GM18498 (cell line): ENCODE results near the gene RUBCNL.

ENCODE experiments used
- ATAC-seq: cut with Tn5 transposase; IDR thresholded peaks from one replicate; pipeline ENCODE4 v1.9.1; 2021; ENCODE audit warnings: mild to moderate bottlenecking, moderate library complexity; ENCODE audit not compliant: unreplicated experiment

The RUBCNL gene

DNA sequence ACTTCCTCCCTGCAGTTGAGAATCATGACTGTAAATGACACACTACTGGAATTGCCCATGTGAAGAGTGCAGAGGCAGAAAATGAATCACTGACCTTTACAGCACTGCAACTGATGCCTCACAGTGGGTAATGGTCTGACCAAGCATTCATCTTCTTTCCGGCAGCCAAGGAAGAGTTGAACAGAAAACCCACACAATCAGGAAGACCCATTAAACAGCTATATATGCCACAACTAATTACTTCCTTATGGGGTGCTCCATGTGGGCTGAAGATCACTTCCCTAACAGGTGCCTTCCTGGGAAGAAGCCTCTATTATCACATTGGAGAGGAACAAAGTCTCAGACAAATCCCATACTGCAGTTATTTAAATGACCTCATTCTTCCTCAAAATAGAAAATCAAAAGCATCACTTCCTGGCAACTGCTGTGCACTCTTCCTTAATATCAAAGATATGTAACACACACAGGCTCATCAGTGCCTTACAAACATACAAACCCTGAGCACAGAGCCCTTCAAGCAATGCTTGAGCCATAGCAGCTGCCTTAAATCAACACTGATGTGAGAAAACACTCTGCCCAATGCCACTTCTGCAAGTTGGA, 45.8 kb downstream of the RUBCNL start:
- ATAC-seq = peak; percentile 52

DNA sequence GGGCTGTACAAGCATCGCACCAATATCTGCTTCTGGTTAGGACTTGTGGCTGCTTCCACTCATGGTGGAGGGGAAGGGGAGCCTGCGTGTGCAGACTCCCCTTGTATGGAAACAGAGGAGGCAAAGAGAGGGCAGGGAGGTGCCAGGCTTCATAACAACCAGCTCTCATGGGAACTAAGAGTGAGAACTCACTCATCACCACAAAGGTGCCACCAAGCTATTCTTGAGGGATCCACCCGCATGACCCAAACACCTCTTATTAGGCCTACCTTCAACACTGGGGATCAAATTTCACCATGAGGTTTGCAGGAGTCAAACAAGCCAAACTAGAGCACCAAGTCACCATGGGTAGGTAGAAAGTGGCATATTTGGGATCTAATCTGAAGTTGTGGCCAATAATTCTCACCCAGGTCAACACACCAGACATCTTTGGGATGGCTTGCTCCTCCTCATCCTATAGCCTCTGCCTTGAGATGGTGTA, 46.4 kb downstream of the RUBCNL start:
- ATAC-seq = no peak

DNA sequence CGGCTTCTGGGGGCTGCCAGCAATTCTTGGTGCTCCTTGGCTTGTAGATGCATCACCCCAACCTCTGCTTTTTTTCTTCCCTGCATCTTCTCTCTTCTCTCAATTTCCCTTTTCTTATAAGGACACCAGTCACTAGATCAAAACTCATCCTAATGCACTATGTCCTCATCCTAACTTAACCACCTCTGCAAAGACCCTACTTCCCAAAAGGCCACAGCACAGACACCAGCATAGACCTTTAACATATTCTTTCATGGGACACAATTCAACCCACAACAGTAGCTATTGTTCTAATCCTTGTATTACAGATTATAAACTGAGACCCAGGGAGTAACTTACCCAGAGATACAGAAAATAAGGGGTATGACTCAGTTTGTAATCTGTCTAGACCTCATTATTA, 47.0 kb downstream of the RUBCNL start:
- no peak for ATAC-seq

DNA sequence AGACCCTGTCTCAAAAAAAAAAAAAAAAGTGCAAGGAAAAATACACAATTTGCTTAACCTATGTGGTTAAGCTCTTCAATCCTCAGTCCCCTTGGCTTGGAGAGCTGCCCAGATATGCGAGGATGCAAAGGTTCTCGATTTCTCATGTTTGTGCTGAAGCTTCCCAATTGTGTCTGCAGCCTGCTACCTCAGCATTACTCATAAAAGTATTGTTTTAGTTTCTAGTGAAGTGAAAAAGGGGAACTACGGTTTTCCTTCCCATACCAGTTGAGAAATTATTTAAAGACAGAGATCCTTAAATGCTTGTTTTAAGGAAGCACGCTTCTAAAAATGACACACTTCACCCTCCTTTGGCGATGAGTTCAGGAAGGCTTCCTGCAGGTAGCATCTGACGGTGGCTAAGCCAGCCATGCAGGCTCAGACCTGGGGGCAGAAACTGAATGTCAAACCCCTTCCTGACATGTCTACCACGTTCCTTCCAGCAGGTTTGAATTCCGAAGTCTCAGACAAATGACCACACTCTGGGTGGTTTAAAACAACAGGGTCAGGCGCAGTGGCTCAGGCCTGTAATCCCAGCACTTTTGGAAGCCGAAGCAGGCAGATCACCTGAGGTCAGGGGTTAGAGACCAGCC, 47.9 kb downstream of the RUBCNL start:
- no peak for ATAC-seq

DNA sequence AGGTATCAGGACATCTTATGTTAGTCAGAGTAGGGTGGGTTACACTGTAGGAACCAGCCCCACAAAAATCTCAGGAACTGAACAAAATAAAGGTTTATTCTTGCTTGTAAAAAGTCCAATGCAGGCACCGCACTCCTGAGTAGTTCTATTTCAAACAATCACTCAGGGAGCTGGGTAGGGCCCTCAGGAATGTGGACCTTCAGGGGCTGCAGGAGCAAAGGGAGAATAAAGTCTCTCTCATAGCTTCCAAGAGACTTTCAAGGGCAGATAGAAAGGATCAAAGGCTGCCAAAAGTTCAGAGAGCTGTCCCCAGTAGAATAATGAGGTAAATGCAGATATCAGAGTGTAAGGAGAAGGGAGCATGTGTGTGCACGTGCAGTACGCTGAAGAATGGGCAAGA, 49.4 kb downstream of the RUBCNL start:
- ATAC-seq = no peak

DNA sequence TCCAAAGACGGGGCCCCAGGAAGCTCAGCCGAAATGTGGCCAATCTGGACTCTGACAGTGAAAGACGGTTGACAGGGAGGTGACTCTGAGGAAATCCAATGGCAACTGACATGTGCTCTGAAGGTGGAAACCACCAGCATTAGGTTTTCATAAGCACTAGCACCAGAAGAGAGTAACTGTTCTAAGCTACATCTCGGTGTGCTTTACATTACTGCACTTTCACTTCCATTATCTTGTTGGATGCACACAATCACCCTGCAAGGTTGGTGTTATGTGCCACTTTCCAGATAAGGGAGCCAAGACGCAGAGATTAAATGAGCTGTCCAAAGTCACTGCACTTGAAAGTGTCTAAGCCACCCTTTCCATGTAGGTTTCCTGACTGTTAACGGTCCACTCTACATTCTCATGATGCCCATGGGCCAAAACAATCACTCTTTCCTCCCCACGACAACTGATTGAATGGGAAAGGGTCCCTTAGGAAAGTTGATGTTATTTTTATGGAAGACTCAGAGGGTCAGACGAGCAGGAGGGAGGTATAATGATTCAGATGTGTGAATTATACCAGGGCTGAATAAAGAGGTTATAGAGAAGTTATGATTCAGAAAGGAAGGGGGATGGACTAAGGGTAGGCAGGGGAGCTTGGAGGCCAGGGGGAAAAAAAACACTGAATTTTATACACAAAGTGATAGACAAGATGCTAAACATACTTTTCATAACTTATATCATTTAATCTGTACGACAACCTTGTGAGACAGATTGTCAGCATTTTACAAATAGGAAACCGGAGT, 52.8 kb downstream of the RUBCNL start:
- no peak for ATAC-seq

DNA sequence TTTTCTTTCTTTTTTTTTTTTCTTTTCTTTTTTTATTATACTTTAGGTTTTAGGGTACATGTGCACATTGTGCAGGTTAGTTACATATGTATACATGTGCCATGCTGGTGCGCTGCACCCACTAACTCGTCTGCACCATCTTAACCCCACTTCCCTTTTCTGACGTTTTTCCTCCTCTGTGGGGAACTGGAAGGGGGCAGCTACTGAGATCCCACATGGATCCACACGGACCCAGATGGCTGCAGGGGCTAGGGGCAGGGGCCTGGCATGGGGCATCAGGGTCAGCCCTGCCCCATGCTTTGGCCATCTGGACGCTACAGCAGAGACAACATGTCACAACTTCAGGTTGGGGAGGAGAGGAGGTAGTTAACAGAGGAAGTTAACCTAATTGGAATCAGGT, 54.3 kb downstream of the RUBCNL start:
- no peak for ATAC-seq

DNA sequence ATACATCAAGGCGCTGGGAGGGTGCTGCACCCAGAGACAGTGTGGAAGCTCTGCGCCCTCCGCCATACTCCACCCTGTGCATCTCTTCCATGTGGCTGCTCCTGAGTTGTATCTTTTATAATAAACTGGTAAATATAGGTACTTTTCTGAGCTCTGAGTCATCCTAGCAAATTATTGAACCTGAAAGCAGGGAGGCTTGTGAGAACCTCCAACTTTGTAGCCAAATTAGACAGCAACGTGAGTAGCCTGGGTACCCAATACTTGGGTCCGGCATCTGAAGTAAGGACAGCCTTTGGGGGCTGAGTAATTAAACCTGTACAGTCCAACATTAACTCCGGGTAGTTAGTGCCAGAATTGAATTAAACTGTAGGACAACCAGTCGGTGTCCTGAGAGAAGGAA, 57.4 kb downstream of the RUBCNL start:
- no peak for ATAC-seq

DNA sequence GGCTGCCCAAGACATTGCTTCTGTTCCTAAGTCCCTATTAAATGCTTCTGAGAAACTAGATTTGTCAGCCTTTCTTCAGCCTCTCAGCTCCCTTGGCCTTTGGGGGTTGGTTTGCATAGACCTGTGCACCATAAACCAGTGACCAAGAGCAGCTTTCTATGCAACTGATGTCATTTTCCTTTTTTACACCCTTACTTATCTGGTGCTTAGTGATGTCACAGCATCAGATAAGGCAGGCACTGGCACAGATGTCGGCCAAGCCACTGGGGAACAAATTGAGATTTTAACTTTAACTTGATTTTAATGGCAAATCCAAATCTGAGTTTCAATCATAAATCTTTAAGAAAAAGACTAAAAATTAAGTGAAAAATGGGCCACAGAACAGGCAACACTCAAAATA, 59.8 kb downstream of the RUBCNL start:
- ATAC-seq = no peak

DNA sequence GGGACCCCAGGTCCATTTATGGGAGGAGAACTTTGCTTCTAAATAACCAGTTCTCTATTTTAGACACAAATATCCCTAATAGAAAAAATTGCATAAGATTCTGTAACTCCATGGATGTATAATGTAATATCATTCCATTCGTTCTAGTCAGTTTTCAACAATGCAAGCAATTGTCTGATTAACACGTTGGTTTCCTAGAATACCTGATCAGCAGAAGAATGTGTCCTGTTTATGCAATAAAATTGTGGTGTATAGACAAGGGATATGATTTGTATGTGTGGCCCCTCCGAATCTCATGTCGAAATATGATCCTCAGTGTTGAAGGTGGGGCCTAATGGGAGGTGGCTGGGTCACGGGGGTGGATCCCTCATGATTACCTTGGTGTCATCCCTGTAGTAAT, 62.1 kb downstream of the RUBCNL start:
- ATAC-seq = no peak

DNA sequence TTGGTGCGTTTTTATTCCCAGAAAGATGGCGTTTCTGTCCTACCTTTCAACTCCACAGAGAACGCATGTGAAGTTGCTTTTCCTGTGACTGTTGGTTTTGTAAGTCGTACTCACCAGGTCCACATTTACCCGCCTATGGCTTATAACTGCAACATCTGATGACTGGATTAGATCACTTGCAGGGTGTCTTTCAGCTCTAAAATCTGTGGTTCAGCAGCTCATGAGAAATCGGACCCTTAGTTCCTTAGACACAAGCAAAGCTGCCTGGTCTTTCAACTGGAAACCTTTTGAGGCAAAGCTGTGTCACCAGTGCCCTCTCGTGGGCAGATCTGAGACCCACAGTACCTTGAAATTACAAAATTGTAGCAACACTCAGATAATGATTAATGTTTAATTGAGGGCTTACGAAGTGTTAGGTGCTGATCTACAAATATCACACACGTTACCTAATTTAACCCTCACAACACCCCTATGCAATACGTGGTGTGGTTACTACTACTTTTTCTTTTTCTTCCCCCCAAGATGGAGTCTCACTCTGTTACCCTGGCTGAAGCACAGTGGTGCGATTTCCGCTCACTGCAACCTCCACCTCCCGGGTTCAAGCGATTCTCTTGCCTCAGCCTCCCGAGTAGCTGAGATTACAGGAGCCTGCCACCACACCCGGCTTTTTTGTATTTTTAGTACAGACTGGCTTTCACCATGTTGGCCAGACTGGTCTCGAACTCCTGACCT, 65.4 kb downstream of the RUBCNL start:
- no peak for ATAC-seq

DNA sequence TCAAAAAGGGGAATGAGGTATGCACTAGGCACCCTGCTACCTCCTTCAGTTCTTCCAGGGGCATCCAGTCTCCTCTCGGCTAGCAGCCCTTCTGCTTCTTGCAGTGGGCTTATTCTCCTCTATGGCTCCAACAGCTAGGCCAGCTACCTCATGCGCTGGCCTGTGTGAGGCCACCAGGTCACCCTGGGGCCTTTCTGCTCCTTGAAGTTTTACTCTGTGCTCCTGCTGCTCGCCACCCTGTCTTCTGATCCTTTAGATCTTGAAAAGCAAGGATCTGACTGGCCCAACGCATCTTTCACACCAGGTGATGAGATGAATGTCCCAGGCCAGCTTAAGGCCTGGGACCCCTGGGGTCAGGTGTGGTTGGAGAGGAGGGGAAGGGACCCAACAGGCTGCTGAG, 66.2 kb downstream of the RUBCNL start:
- no peak for ATAC-seq

DNA sequence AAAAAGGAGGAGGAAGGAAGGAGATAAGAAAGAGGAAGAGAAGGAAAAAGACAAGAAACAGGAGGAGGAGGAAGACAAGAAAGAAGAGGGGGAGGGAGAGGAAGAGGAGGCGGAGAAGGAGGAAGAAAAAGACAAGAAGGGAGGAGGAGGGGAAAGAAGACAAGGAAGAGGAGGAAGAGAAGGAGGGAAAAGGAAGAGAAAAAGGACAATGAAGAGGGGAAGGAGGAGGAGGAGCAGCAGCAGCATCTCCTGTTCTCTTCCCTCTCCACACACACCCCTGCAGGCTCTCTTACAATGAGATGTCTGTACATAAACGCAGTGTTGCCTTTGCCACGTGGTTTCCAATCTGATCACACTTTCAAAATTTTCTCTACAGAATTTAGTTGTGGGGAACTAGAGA, 66.6 kb downstream of the RUBCNL start:
- ATAC-seq = no peak

DNA sequence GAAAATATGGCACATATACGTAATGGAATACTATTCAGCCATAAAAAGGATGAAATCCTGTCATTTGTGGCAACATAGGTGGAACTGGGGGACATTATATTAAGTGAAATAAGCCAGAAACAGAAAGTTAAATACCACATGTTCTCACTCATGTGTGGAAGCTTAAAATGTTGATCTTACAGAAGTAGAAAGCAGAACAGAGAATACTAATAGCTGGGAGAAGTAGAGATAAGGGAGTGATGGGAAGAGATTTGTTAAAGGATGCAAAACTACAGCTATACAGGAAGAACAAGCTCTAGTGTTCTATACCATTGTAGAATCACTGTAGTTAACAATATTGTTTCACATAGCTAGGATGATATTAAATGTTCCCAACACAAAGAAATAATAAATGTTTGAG, 68.1 kb downstream of the RUBCNL start:
- no peak for ATAC-seq

DNA sequence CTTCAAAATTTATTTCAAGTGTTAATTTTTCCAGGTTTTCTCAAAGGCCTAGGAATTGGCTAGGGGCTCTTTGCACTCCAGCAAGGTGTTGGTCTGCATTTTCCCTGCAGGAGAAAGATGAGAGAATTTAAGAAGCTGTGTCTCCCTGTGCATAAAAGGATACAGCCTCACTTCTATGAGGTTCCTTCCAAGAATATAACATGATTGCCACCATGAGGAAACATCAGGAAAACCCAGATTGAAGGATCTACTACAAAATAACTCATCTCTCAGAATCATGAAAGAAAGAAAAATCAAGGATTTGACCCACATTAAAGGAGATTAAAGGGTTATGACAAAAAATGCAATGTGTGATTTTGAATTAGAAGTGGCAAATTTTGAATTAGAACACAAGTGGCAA, 69.9 kb downstream of the RUBCNL start:
- ATAC-seq = no peak

DNA sequence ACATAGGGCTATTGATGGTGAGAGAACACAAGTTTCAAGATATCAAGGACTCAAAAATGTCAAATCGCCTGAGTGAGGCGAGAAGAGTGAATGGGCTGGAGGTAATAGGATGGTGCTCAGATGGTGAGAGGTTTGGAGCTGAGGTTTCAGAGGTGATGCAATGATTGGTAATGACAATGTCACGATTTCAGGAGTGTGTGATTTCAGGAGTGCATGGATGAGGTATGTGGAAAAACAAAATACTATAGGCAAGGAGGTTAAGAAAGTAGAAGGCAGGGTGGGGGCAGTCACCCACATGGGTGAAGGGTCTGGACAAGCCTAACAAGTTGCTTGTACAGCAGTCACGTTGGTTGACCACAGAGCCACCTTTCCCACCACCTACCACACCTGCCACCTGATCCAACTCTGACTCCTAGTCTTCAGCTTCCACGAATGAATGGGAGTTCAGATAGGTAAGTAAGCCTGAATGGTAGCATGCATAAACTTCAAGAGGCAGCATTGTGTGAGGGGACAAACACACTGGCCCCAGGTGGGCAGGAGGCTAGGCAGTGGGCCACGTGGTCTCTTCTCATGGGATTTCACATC, 71.5 kb downstream of the RUBCNL start:
- ATAC-seq = no peak

DNA sequence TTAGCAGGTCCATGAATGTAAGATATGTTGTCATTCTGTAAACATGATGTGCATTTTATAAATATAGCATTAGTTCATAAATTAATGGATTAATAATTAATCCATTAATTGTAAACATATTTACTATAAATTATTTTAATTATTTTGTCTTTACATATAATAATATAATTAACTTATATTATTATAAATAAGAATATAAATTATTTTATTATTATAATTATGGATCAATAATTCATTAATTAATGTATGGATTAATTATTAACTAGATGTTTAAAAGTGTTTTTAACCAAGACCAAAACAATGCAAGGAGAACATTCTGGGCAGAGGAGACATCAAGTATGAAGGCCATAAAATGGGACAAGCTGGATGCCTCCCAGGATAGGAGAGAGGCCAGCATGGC, 72.0 kb downstream of the RUBCNL start:
- ATAC-seq = no peak

DNA sequence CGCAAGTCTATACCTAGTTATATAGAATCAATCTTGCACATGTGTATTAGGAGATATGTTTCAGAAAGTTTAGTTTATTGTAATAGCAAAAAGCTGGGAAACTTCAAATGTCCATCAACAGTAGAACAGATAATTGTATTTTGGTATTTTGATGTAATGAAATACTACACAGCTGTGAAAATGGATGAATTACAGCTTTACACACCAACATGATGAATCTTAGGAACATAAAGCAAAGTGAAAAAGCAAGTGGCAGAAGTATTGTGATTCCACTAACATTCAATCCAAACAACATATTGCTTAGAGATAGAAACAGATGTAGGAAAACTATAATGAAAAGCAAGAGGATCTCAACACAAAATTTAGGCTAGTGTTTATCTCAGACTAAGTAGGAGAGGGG, 72.5 kb downstream of the RUBCNL start:
- no peak for ATAC-seq

DNA sequence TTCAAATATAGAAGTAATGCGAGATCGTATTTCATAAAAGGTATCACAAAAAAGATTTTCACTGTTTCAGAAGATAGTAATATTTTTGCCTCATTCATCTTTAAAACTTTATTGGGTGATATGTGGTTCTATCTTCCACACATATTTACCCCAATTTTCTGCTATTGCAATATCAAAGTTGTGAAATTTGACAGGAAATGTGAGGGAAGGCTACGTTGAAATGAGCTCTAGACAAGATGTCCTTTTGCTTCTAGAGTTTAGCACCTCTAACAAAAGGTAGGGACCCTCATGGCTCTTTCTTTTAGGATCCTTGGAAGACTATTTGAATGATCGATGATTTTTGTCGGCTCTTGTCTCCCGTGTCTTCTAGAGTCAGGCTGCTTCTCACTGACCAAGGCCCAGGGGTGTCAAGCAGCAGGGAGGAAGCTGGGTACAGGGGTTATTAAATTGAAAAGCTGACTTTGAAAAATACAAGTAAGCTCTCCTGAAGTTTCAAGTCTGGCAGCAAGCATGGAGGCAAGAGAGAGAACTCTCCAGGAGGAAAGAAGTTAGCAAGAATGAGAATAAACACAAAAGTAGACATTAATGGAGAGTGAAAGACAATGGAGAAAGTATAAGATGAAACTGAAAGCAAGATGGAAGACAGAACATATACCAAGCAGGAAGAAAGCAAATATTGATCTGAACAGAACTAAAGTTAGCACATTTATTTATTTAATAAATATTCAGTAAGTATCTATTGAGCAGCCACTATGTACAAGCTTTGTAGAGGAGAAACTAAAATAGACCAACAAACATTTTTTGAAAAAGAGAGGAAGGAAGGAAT, 73.4 kb downstream of the RUBCNL start:
- ATAC-seq = no peak

DNA sequence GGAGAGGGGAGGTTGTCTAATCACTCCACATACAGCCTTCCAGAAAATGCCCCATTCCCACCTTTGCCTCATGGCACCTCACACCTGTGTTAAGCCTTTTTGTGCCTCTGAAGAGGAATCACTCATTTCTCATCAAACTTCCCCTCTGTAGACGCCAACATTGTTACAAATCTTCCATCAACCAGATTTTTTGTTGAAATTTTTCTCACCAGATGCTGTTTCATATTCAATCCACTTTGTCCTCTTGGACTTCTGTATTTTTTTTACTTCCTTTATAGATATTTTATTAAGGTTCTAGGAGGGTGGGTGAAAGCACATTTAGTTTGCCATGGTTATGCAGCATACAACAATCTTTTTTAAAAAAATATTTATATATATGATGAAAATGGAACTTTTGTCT, 74.0 kb downstream of the RUBCNL start:
- no peak for ATAC-seq
